Peyer's patch (tissue), 4 donors: ENCODE data around the gene BPHL.

Experiments used
- CTCF ChIP-seq, 6 experiments: fragments of 450-650 bp in 4 of 6; fragments of 200-600 bp in 2 of 6; sonication (generic) in 1 of 6; IDR thresholded peaks; one replicate each; pipeline ENCODE4 v1.5.1; 2017 to 2019; ENCODE audit warnings: antibody characterized with exemption in 6 of 6, mild to moderate bottlenecking in 3 of 6, moderate library complexity in 1 of 6
- POLR2A ChIP-seq, 2 donors: fragments of 450-650 bp; IDR thresholded peaks; one replicate each; pipeline ENCODE4 v1.5.1; 2017; ENCODE audit warnings: antibody characterized with exemption in 2 of 2, mild to moderate bottlenecking in 2 of 2, moderate library complexity in 2 of 2

DNA sequence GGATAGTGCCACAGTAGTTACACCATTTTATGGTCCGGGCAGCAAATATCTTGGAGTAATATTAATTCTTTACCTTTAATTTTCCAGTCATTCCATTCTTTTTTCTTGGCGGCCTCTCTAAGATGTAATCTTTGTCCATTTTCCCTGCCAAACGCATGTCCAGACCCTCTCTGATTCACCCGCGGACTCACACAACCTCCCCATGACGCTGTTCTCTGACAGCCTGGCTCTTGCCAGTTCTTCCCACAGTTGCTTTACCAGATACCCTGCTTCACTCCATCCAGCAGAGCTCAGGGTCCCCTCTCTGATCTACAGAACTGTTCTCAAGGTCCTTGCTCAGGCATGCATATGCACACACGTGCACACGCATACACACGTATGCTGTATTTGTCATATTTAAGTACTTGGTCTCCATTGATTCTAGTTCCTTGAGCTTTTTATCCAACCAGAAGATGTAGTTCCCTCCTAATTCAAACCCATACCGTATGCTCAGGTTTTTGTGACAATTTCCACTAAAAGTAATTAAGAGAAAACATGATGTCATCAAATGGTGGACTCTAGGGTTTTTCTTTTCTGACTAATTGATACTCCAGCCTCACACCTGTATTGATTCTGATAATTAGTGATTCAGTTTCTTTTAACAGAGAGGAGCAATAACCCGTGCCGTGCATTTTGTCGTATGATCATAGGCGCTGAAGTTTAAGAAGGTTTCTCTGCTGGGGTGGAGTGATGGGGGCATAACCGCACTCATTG is 10.0 kb downstream of the BPHL start:
- TF ChIP-seq CTCF (IDR thresholded peaks at IDR 0.05) (no peak), POLR2A (IDR thresholded peaks at IDR 0.05) (no peak)
